Activated CD8-positive, alpha-beta memory T cell treated with anti-CD3 and anti-CD28 coated beads, Interleukin-2, amount 50 U/mL, for 24 hours (primary cell): ENCODE data around the gene ELMO1.

Source experiments
- DNase-seq: peaks from one replicate; pipeline ENCODE4 v3.0.0-alpha.2; 2020; ENCODE audit errors: extremely low read depth

ELMO1 gene

GRCh38 chr7:36946401-36946739, 502.3 kb downstream of the ELMO1 start:
- DNase-seq: no peak

GRCh38 chr7:36945612-36946400, 502.9 kb downstream of the ELMO1 start:
- DNase-seq: no peak

- DNase-seq: no peak
Measured at GRCh38 chr7:36944838-36945237, 503.8 kb downstream of the ELMO1 start.

- no peak for DNase-seq
Measured at GRCh38 chr7:36943591-36944435, 504.9 kb downstream of the ELMO1 start.

- DNase-seq: no peak
Measured at GRCh38 chr7:36942955-36943354, 505.7 kb downstream of the ELMO1 start.

GRCh38 chr7:36942541-36942940, 506.1 kb downstream of the ELMO1 start:
- no peak for DNase-seq

- no peak for DNase-seq
Measured at GRCh38 chr7:36942025-36942424, 506.6 kb downstream of the ELMO1 start.

GRCh38 chr7:36941359-36941758, 507.3 kb downstream of the ELMO1 start:
- DNase-seq: no peak

- DNase-seq: no peak
Measured at GRCh38 chr7:36939816-36940215, 508.8 kb downstream of the ELMO1 start.

GRCh38 chr7:36937754-36938563, 510.7 kb downstream of the ELMO1 start:
- no peak for DNase-seq

GRCh38 chr7:36931892-36932291, 516.8 kb downstream of the ELMO1 start:
- no peak for DNase-seq

- DNase-seq: no peak
Measured at GRCh38 chr7:36929791-36930190, 518.9 kb downstream of the ELMO1 start.

- no peak for DNase-seq
Measured at GRCh38 chr7:36928718-36929117, 519.9 kb downstream of the ELMO1 start.

- DNase-seq: no peak
Measured at GRCh38 chr7:36928311-36928710, 520.4 kb downstream of the ELMO1 start.

GRCh38 chr7:36925691-36926090, 523.0 kb downstream of the ELMO1 start:
- DNase-seq: no peak

- no peak for DNase-seq
Measured at GRCh38 chr7:36925207-36925606, 523.5 kb downstream of the ELMO1 start.

GRCh38 chr7:36923943-36924436, 524.7 kb downstream of the ELMO1 start:
- DNase-seq: no peak

- DNase-seq: no peak
Measured at GRCh38 chr7:36923185-36923584, 525.5 kb downstream of the ELMO1 start.

GRCh38 chr7:36920433-36920832, 528.2 kb downstream of the ELMO1 start:
- no peak for DNase-seq

GRCh38 chr7:36919738-36920137, 528.9 kb downstream of the ELMO1 start:
- DNase-seq: no peak

GRCh38 chr7:36918591-36918990, 530.1 kb downstream of the ELMO1 start:
- no peak for DNase-seq

GRCh38 chr7:36916619-36917018, 532.0 kb downstream of the ELMO1 start:
- no peak for DNase-seq
